ENCODE measurements around the gene CAB39. TPM values are rescaled to one million over a fixed set of nuclear protein-coding genes. Genes with fewer than 3 reads are reported as not detected.

CAB39 gene
- 85.4 and 116 TPM in 2 replicates for total RNA-seq

GRCh38 chr2:230712443-230713330, at the start of gene CAB39:
Gene CAB39 (plus strand): TSS chr2:230712842. CDS start chr2:230760002, 47,160 bp downstream.

DNA sequence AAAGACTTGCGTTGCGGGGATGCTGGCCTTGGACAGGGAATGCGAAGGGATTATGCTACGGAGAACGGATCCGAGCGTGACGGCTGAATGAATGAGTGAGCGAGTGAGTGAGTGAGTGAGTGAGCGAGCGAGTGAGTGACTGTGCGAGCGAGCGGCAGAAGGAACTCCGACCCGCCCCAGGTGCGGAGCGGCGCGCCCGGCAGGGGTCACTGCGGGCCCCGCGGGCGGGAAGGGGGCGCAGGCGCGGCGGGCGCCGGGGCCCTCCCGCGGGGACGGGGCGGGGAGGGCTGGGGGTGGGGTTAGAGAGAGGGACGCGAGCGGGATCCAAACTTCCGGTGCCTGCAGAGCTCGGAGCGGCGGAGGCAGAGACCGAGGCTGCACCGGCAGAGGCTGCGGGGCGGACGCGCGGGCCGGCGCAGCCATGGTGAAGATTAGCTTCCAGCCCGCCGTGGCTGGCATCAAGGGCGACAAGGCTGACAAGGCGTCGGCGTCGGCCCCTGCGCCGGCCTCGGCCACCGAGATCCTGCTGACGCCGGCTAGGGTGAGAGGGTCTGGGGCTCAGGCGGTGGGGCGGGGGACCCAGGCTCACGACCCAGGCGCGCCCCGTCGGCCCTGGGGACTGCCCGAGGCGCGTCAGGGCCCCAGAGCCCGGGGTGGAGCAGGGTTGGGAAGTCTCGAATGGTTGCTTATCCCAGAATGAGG, 152.1 kb downstream of the CAB39 start, which contains the start of gene ITM2C:
TSS of gene ITM2C (plus strand) at position 338 of the 702 bp plus-strand sequence. CDS start at position 422, 84 bp downstream.

Other genes with a start within 250 kb of the CAB39 start
- gene ITM2C, start 152.1 kb downstream of the CAB39 start, total RNA-seq, result 15.4 and 25.3 TPM in 2 replicates
- gene GPR55, start 212.4 kb downstream of the CAB39 start, total RNA-seq, result not detected in 2 replicates